Measurements from ENCODE around the gene FAN1.

FAN1 gene

DNA sequence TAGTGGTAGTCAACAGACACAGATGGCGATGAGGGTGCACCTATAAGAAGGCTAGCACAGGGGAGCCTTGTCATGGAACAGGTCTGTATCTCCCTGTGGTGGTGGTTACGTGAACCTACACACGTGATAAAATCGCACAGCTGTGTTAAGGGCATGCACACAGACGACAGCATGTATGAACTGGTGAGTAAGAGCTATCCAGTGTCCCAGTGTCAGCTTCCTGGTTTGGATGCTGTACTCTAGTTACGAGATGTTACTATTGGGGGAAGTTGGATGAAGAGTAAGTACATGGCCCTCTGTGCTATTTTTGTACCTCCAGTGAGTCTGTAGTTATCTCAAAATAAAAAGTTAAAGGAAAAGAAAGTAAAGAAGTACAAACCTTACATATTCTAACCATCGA, 49.5 kb downstream of the FAN1 start:
- Histone ChIP-seq H3K4me3 (ENCODE audit: insufficient read depth, low read depth, low read length, poor library complexity, severe bottlenecking) (no peak overlapping the region), H3K27ac (ENCODE audit: insufficient read depth, low read length, poor library complexity, severe bottlenecking) (no peak overlapping the region), H3K9me3 (ENCODE audit: control insufficient read depth, low read length) (no peaks in the 10 kb centered on the region), H3K4me1 (ENCODE audit: control insufficient read depth, insufficient read depth, low read length, poor library complexity, severe bottlenecking) (no peaks in the 10 kb centered on the region), H3K36me3 (ENCODE audit: control insufficient read depth, insufficient read depth, low read length) (peaks cover 75% of the 10 kb centered on the region), H3K27me3 (replicated peaks; ENCODE audit: control insufficient read depth, insufficient read depth, low read length, poor library complexity, severe bottlenecking) (no peaks in the 10 kb centered on the region)
- DNase-seq = no peak

- no peak for DNase-seq
- Histone ChIP-seq H3K27me3 (replicated peaks; ENCODE audit: control insufficient read depth, insufficient read depth, low read length, poor library complexity, severe bottlenecking) (no peaks in the 10 kb centered on the region), H3K4me3 (ENCODE audit: insufficient read depth, low read depth, low read length, poor library complexity, severe bottlenecking) (no peak overlapping the region), H3K36me3 (ENCODE audit: control insufficient read depth, insufficient read depth, low read length) (peaks cover 77% of the 10 kb centered on the region), H3K9me3 (ENCODE audit: control insufficient read depth, low read length) (no peaks in the 10 kb centered on the region), H3K4me1 (ENCODE audit: control insufficient read depth, insufficient read depth, low read length, poor library complexity, severe bottlenecking) (no peaks in the 10 kb centered on the region), H3K27ac (ENCODE audit: insufficient read depth, low read length, poor library complexity, severe bottlenecking) (no peak overlapping the region)
Observed at GRCh38 chr15:30953731-30954378, 50.1 kb downstream of the FAN1 start.

GRCh38 chr15:30954674-30955073, 51.0 kb downstream of the FAN1 start:
- no peak overlapping the region for H3K4me3 ChIP-seq (ENCODE audit: insufficient read depth, low read depth, low read length, poor library complexity, severe bottlenecking)
- no peaks in the 10 kb centered on the region for H3K9me3 ChIP-seq (ENCODE audit: control insufficient read depth, low read length)
- no peak for DNase-seq
- H3K36me3 ChIP-seq (ENCODE audit: control insufficient read depth, insufficient read depth, low read length) = peaks cover 78% of the 10 kb centered on the region
- no peaks in the 10 kb centered on the region for H3K4me1 ChIP-seq (ENCODE audit: control insufficient read depth, insufficient read depth, low read length, poor library complexity, severe bottlenecking)
- no peak overlapping the region for H3K27ac ChIP-seq (ENCODE audit: insufficient read depth, low read length, poor library complexity, severe bottlenecking)
- no peaks in the 10 kb centered on the region for H3K27me3 ChIP-seq (replicated peaks; ENCODE audit: control insufficient read depth, insufficient read depth, low read length, poor library complexity, severe bottlenecking)

GRCh38 chr15:30956216-30957124, 52.8 kb downstream of the FAN1 start:
- H3K27ac ChIP-seq (ENCODE audit: insufficient read depth, low read length, poor library complexity, severe bottlenecking) = no peak overlapping the region
- H3K4me3 ChIP-seq (ENCODE audit: insufficient read depth, low read depth, low read length, poor library complexity, severe bottlenecking) = no peak overlapping the region
- H3K36me3 ChIP-seq (ENCODE audit: control insufficient read depth, insufficient read depth, low read length) = peaks cover 78% of the 10 kb centered on the region
- no peaks in the 10 kb centered on the region for H3K4me1 ChIP-seq (ENCODE audit: control insufficient read depth, insufficient read depth, low read length, poor library complexity, severe bottlenecking)
- DNase-seq = no peak
- no peaks in the 10 kb centered on the region for H3K9me3 ChIP-seq (ENCODE audit: control insufficient read depth, low read length)
- no peaks in the 10 kb centered on the region for H3K27me3 ChIP-seq (replicated peaks; ENCODE audit: control insufficient read depth, insufficient read depth, low read length, poor library complexity, severe bottlenecking)

DNA sequence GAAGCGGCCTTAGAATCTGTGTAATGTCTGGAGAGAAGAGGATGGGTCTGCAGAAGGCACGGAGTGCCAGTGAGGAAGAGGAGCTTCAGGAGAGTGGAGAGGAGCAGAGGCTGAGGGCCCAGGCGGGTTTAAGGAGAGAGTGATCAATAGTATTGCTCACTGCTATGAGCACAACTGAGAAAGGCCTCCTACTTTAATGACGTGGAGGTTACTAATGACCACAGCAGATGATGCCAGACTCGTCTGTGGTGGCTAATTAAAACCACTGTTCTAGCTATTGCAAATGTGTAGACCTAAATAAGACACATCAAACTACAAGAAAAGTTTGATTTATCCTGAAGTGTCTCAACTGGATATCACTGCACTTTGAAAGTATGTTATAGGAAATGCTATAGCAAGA, 54.5 kb downstream of the FAN1 start:
- no peaks in the 10 kb centered on the region for H3K4me1 ChIP-seq (ENCODE audit: control insufficient read depth, insufficient read depth, low read length, poor library complexity, severe bottlenecking)
- DNase-seq = no peak
- H3K27ac ChIP-seq (ENCODE audit: insufficient read depth, low read length, poor library complexity, severe bottlenecking) = no peak overlapping the region
- no peaks in the 10 kb centered on the region for H3K27me3 ChIP-seq (replicated peaks; ENCODE audit: control insufficient read depth, insufficient read depth, low read length, poor library complexity, severe bottlenecking)
- no peak overlapping the region for H3K4me3 ChIP-seq (ENCODE audit: insufficient read depth, low read depth, low read length, poor library complexity, severe bottlenecking)
- H3K9me3 ChIP-seq (ENCODE audit: control insufficient read depth, low read length) = no peaks in the 10 kb centered on the region
- H3K36me3 ChIP-seq (ENCODE audit: control insufficient read depth, insufficient read depth, low read length) = peaks cover 61% of the 10 kb centered on the region

- Histone ChIP-seq H3K4me3 (ENCODE audit: insufficient read depth, low read depth, low read length, poor library complexity, severe bottlenecking) (no peak overlapping the region), H3K36me3 (ENCODE audit: control insufficient read depth, insufficient read depth, low read length) (peaks cover 48% of the 10 kb centered on the region), H3K27ac (ENCODE audit: insufficient read depth, low read length, poor library complexity, severe bottlenecking) (no peak overlapping the region), H3K27me3 (replicated peaks; ENCODE audit: control insufficient read depth, insufficient read depth, low read length, poor library complexity, severe bottlenecking) (no peaks in the 10 kb centered on the region), H3K9me3 (ENCODE audit: control insufficient read depth, low read length) (no peaks in the 10 kb centered on the region), H3K4me1 (ENCODE audit: control insufficient read depth, insufficient read depth, low read length, poor library complexity, severe bottlenecking) (no peaks in the 10 kb centered on the region)
- DNase-seq = no peak
Observed at GRCh38 chr15:30962079-30962478, 58.4 kb downstream of the FAN1 start.

- Histone ChIP-seq H3K27ac (ENCODE audit: insufficient read depth, low read length, poor library complexity, severe bottlenecking) (no peak overlapping the region), H3K27me3 (replicated peaks; ENCODE audit: control insufficient read depth, insufficient read depth, low read length, poor library complexity, severe bottlenecking) (no peaks in the 10 kb centered on the region), H3K4me1 (ENCODE audit: control insufficient read depth, insufficient read depth, low read length, poor library complexity, severe bottlenecking) (no peaks in the 10 kb centered on the region), H3K36me3 (ENCODE audit: control insufficient read depth, insufficient read depth, low read length) (peaks cover 46% of the 10 kb centered on the region), H3K9me3 (ENCODE audit: control insufficient read depth, low read length) (no peaks in the 10 kb centered on the region), H3K4me3 (ENCODE audit: insufficient read depth, low read depth, low read length, poor library complexity, severe bottlenecking) (no peak overlapping the region)
- no peak for DNase-seq
Observed at GRCh38 chr15:30962659-30963058, 58.9 kb downstream of the FAN1 start.

DNA sequence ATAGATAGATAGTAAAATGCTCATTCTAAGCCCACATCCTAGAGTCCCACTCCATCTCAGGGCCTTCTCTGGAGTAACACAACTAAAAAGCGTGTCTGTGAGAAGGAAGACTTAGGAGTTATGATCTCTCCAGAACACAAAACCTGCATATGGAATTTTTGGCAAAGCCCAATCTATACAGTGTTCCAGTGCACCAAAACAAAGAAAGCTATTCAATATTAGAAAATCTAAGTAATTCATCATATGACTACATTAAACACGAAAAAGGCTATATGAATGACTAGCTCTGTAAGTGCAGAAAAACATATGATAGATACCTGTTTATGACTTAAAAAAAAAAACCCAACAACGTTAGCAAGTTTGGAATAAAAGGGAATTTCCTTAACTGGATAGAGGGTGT, 60.0 kb downstream of the FAN1 start:
- Histone ChIP-seq H3K27ac (ENCODE audit: insufficient read depth, low read length, poor library complexity, severe bottlenecking) (no peak overlapping the region), H3K4me3 (ENCODE audit: insufficient read depth, low read depth, low read length, poor library complexity, severe bottlenecking) (no peak overlapping the region), H3K36me3 (ENCODE audit: control insufficient read depth, insufficient read depth, low read length) (peaks cover 36% of the 10 kb centered on the region), H3K27me3 (replicated peaks; ENCODE audit: control insufficient read depth, insufficient read depth, low read length, poor library complexity, severe bottlenecking) (no peaks in the 10 kb centered on the region), H3K9me3 (ENCODE audit: control insufficient read depth, low read length) (no peaks in the 10 kb centered on the region), H3K4me1 (ENCODE audit: control insufficient read depth, insufficient read depth, low read length, poor library complexity, severe bottlenecking) (no peaks in the 10 kb centered on the region)
- no peak for DNase-seq

DNA sequence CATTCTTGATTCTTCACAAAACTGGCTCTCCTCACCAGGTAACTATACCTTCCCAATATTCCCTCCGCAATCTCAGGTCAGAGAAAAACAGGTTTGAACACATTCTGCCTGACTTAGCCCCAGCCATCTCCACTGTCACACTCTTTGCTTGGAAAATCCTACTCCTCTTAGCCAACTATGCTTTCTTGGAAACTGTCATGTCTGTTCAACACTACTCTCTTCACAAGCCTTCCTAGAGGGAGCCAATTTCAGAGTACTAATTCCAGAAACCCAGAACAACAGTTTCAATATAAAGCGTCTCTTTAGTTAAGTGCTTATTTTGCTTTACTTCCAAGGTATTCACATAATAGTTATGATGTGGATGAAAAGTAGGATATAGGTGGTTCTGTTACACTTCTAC, 66.0 kb downstream of the FAN1 start:
- Histone ChIP-seq H3K4me1 (ENCODE audit: control insufficient read depth, insufficient read depth, low read length, poor library complexity, severe bottlenecking) (no peaks in the 10 kb centered on the region), H3K4me3 (ENCODE audit: insufficient read depth, low read depth, low read length, poor library complexity, severe bottlenecking) (no peak overlapping the region), H3K27ac (ENCODE audit: insufficient read depth, low read length, poor library complexity, severe bottlenecking) (no peak overlapping the region), H3K27me3 (replicated peaks; ENCODE audit: control insufficient read depth, insufficient read depth, low read length, poor library complexity, severe bottlenecking) (no peaks in the 10 kb centered on the region), H3K36me3 (ENCODE audit: control insufficient read depth, insufficient read depth, low read length) (peaks cover 26% of the 10 kb centered on the region), H3K9me3 (ENCODE audit: control insufficient read depth, low read length) (no peaks in the 10 kb centered on the region)
- DNase-seq = no peak

GRCh38 chr15:30973379-30973778, 69.7 kb downstream of the FAN1 start:
- H3K27ac ChIP-seq (ENCODE audit: insufficient read depth, low read length, poor library complexity, severe bottlenecking) = no peak overlapping the region
- H3K27me3 ChIP-seq (replicated peaks; ENCODE audit: control insufficient read depth, insufficient read depth, low read length, poor library complexity, severe bottlenecking) = no peaks in the 10 kb centered on the region
- no peaks in the 10 kb centered on the region for H3K4me1 ChIP-seq (ENCODE audit: control insufficient read depth, insufficient read depth, low read length, poor library complexity, severe bottlenecking)
- DNase-seq = no peak
- H3K9me3 ChIP-seq (ENCODE audit: control insufficient read depth, low read length) = no peaks in the 10 kb centered on the region
- H3K4me3 ChIP-seq (ENCODE audit: insufficient read depth, low read depth, low read length, poor library complexity, severe bottlenecking) = no peak overlapping the region
- H3K36me3 ChIP-seq (ENCODE audit: control insufficient read depth, insufficient read depth, low read length) = peaks cover 25% of the 10 kb centered on the region
